HG02571 (cell line): Measurements from ENCODE around the gene LGALS4.
"Not testable (repeated sequence)": the region's sequence is repeated elsewhere in the genome, so short reads cannot be mapped to it uniquely, and the experiment has no call there.

Source experiments
- ATAC-seq: cut with Tn5 transposase; IDR thresholded peaks from one replicate; pipeline ENCODE4 v1.9.1; 2021; ENCODE audit warnings: mild to moderate bottlenecking, moderate library complexity; ENCODE audit not compliant: unreplicated experiment

LGALS4 gene, protein sequence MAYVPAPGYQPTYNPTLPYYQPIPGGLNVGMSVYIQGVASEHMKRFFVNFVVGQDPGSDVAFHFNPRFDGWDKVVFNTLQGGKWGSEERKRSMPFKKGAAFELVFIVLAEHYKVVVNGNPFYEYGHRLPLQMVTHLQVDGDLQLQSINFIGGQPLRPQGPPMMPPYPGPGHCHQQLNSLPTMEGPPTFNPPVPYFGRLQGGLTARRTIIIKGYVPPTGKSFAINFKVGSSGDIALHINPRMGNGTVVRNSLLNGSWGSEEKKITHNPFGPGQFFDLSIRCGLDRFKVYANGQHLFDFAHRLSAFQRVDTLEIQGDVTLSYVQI

DNA sequence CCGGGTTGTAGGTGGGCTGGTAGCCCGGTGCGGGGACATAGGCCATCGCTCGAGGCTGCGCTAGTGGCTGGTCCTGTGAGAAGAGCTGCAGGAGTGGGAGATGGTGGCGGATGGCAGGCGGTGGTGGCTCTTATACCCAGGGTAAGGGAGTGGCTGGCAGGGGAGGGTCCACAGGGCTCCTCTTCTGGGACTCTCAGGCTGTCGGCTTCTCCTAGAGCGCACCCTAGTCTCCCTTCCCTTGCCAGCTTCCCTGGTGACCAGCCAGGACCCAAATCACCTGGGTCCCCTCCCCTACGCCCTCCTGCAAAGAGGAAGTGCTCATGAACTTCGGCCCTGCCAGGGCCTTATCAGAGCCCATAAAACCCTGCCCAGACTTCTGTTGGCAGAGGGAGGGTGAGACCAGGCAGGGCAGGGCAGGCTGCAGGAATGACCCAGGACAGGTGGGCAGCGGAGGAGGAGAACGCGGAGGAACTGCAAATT, at the start of gene LGALS4:
TSS of gene LGALS4 (minus strand) at position 105 of the 480 bp plus-strand sequence. CDS start at position 46, 59 bp downstream.
- ATAC-seq = no peak

DNA sequence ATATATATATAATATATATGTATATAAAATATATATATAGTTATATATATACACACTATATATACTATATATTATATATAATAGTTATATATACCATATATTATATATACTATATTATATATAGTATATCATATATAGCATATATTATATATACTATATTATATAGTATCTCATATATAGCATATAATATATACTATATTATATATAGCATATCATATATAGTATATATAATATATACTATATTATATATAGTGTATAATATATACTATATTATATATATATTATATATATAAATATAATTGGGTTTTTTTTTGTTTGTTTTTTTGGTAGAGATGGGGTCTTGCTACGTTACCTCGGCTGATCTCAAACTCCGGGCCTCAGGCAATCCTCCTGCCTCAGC, 48.6 kb upstream of the LGALS4 start:
- no peak for ATAC-seq

GRCh38 chr19:38859631-38860204, 47.0 kb upstream of the LGALS4 start:
- ATAC-seq = not testable (repeated sequence)

DNA sequence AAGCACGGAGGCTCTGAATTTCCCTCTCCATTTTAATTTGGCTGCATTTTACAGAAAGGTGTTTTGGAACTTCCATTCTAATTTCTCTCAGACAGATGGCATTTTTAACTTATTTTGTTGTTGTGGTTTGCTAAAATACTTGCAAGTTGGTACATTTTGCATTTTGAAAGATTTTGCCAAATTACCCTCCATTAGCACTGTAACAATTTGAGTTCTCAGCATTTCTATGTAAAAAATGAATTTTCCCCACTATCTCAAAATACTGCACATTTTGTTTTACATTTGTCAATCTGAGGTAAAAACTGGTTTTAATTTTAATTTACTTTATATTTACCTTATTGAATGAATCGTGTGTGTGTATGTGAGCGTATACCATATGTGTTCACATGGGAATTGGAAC, 44.1 kb upstream of the LGALS4 start:
- no peak for ATAC-seq

DNA sequence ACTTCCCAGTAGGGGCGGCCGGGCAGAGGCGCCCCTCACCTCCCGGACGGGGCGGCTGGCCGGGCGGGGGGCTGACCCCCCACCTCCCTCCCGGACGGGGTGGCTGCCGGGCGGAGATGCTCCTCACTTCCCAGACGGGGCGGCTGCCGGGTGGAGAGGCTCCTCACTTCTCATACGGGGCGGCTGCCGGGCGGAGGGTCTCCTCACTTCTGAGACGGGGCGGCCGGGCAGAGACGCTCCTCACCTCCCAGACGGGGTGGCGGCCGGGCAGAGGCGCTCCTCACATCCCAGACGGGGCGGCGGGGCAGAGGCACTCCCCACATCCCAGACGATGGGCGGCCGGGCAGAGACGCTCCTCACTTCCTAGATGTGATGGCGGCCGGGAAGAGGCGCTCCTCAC, 43.0 kb upstream of the LGALS4 start:
- not testable (repeated sequence) for ATAC-seq

- ATAC-seq = not testable (repeated sequence)
Observed at GRCh38 chr19:38854961-38855360, 42.2 kb upstream of the LGALS4 start.

GRCh38 chr19:38853214-38853613, 40.5 kb upstream of the LGALS4 start:
- ATAC-seq = no peak

GRCh38 chr19:38852231-38853044, 39.7 kb upstream of the LGALS4 start:
- no peak for ATAC-seq

- no peak for ATAC-seq
Observed at GRCh38 chr19:38851622-38852230, 39.0 kb upstream of the LGALS4 start.

DNA sequence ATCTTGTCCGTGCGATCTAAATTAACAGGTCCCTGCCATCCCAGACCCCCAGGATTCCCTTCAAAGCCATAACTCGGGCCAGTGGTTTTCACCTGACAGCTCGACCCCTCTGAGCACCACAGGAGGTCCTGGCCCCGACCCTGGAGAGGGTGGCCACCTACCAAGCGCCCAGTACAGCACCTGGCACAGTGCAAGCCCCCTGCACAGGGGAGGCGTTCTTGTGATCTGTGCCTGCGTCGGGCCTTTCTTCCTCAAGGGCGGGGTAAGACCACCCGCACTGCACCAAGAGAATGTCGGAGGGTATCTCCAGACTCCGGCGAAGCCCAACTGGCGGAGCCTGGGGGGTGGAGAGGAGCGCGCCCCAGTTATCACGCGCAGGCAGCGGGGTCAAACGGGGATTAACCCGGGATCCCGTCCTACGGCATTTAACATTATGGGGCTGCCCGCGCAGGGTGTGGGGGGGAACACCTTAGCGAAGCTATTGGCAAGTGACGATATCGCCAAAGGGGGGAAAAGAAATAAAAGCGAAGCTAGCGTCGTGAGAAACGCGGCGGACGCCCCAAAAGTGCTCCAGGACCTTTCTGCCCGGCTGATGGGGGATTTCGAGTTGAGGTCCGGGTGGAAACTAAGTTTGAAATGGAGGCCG, 38.4 kb upstream of the LGALS4 start:
- no peak for ATAC-seq

- peak; percentile 57 for ATAC-seq
Observed at GRCh38 chr19:38850436-38850975, 37.8 kb upstream of the LGALS4 start.

- peak; percentile 54 for ATAC-seq
Observed at GRCh38 chr19:38849860-38850435, 37.2 kb upstream of the LGALS4 start, which contains the start of gene HNRNPL. Gene HNRNPL (minus strand): TSS chr19:38849986. CDS start chr19:38849966, 20 bp downstream.

DNA sequence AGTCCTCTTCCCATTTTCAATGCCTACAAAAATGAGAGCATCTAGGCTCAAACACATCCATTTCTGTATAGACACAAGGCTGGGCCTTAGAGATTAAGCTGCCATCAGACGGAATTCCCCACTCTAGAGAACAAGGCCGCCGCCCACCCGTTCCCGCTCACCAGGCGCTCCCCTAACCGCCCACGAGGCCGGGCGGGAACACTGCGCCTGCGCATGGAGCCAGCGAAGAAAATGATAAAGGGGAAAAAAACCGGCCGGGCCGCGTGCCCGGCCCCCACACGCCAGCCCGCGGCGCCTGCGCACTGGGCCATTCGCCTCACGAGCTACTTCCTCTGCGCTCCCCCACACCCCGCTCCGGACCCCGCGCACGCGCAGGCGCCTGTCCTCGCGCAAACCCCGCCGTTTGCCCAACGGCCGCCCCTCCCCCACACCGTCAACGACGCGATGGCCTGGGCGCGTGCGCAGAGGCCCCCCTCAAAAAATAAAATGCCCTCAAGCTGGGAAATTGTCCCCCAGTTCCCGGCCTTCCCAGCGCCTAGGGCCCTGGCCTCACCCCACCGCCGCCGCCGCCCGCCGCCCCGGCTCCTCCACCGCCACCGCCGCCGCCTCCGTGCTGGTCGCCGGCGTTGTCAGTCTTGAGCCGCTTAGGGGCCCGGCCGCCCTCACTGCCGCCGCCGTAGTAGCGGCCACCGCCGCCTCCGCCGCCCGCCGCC, 36.6 kb upstream of the LGALS4 start:
- ATAC-seq = peak; percentile 27

DNA sequence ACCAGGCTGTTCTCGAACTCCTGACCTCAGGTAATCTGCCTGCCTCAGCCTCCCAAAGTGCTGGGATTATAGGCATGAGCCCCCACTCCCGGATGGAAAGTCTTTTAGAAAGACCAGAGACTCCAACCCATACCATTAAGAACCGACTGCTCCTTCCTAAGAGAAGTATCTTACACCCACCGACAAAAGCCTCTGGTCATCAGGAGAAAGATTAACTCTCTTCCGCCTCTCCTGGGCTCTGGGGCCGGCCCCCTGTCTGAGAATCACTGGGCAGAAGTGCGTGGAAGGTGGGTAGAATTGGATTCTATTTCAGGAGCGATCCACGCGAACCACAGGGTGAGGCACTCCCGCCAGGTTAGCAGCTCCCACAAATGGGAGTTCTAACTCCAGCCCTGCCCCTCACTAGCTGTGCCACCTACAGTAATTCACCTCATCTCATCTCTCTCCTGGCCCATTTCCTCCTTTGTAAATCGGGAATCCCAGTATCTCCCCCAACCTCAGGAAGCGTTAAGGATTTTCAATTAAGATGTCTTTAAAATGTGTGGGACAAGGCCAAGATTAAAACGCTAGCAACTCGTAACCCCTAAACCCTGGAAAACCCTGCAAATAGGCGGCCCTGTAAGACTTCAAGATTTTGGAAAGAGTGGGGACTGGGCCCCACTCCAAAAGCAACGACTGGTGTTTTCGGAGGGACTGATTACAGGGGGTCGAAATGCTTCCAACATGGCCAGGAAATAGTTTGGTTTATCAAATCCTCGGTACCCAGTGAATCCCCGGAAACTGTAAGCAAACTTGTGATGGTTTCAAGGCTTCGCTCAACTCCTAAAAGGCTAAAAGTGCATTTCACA, 35.8 kb upstream of the LGALS4 start:
- no peak for ATAC-seq

DNA sequence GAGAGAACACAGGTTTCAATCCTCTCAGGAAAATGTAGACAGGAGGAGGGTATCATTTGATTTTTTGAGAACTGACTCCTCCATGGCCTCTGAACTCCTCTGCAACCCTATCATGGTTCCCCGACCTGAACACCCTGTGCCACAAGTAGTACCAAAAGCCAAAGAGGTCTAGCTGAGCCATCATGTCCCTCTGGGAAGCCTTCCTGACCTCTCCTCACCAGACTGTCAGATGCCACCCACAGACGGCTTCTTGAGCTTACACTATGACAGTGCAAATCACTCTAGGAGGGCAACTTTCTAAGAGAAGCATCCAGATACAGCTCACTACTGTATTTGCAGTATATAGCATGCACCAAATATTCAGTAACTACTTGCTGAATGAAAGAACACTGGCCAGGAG, 33.4 kb upstream of the LGALS4 start:
- no peak for ATAC-seq

GRCh38 chr19:38845374-38846024, 32.8 kb upstream of the LGALS4 start:
- no peak for ATAC-seq

- ATAC-seq = no peak
Observed at GRCh38 chr19:38844093-38844686, 31.4 kb upstream of the LGALS4 start.
